Mesenchymal stem cell (in vitro differentiated cells and primary cell): ENCODE data around the gene ZNF846.
"Not testable (repeated sequence)": the region's sequence is repeated elsewhere in the genome, so short reads cannot be mapped to it uniquely, and the experiment has no call there.

Experiments
- DNase-seq: peaks from one replicate; pipeline ENCODE4 v3.0.0-alpha.2; 2013
- H2AFZ ChIP-seq: one replicate; pipeline ENCODE4 v1.6.1; 2013; ENCODE audit warnings: low read depth, mild to moderate bottlenecking, control low read depth, inconsistent platforms, low read length, moderate library complexity
- H2AK5ac ChIP-seq: 2 replicates; pipeline ENCODE4 v1.6.1; 2013; ENCODE audit warnings: low read length, moderate library complexity, mild to moderate bottlenecking, inconsistent platforms; ENCODE audit not compliant: severe bottlenecking
- H2BK120ac ChIP-seq: one replicate; pipeline ENCODE4 v1.6.1; 2013; ENCODE audit warnings: low read depth, mild to moderate bottlenecking, inconsistent platforms, low read length, moderate library complexity
- H2BK12ac ChIP-seq, 2 experiments: one replicate each; pipeline ENCODE4 v1.6.1; 2013; ENCODE audit warnings: inconsistent platforms in 2 of 2, low read length in 2 of 2, mild to moderate bottlenecking in 2 of 2, moderate library complexity in 2 of 2, control low read depth in 1 of 2
- H2BK15ac ChIP-seq: one replicate; pipeline ENCODE4 v1.6.1; 2013; ENCODE audit warnings: mild to moderate bottlenecking, low read depth, inconsistent platforms; ENCODE audit not compliant: poor library complexity, severe bottlenecking
- H2BK5ac ChIP-seq: 2 replicates; pipeline ENCODE4 v1.6.1; 2013; ENCODE audit warnings: low read depth, mild to moderate bottlenecking, low read length, control low read depth, inconsistent platforms; ENCODE audit not compliant: poor library complexity, severe bottlenecking
- H3K14ac ChIP-seq, 2 experiments: one replicate each; pipeline ENCODE4 v1.6.1; 2013; ENCODE audit warnings: inconsistent platforms in 2 of 2, low read length in 2 of 2, control low read depth in 1 of 2, mild to moderate bottlenecking in 1 of 2, moderate library complexity in 1 of 2
- H3K18ac ChIP-seq, 2 experiments: one replicate each; pipeline ENCODE4 v1.6.1; 2013; ENCODE audit warnings: inconsistent platforms in 2 of 2, low read length in 2 of 2, control low read depth in 1 of 2, low read depth in 1 of 2, mild to moderate bottlenecking in 1 of 2
- H3K23ac ChIP-seq, 2 experiments: one replicate each; pipeline ENCODE4 v1.6.1; 2013; ENCODE audit warnings: inconsistent platforms in 2 of 2, low read length in 2 of 2, mild to moderate bottlenecking in 2 of 2, moderate library complexity in 2 of 2, control low read depth in 1 of 2
- H3K27ac ChIP-seq: 2 replicates; pipeline ENCODE4 v1.5.1; 2013; ENCODE audit warnings: mild to moderate bottlenecking, moderate library complexity, low read length, control low read depth, inconsistent platforms; ENCODE audit not compliant: poor library complexity, severe bottlenecking
- H3K27me3 ChIP-seq, 2 experiments: 2 replicates each; pipeline versions ENCODE4 v1.6.1 to v1.7.0; 2013; ENCODE audit warnings: low read length in 2 of 2, mild to moderate bottlenecking in 2 of 2, moderate library complexity in 2 of 2, control low read depth in 1 of 2, inconsistent platforms in 1 of 2; ENCODE audit not compliant: control insufficient read depth in 1 of 2, insufficient read depth in 1 of 2
- H3K36me3 ChIP-seq, 2 experiments: 2 replicates each; pipeline versions ENCODE4 v1.6.1 to v1.7.0; 2013; ENCODE audit warnings: low read length in 2 of 2, control low read depth in 1 of 2, inconsistent platforms in 1 of 2, low read depth in 1 of 2, mild to moderate bottlenecking in 1 of 2; ENCODE audit not compliant: insufficient read depth in 2 of 2, control insufficient read depth in 1 of 2
- H3K4ac ChIP-seq, 2 experiments: one replicate each; pipeline ENCODE4 v1.6.1; 2013; ENCODE audit warnings: inconsistent platforms in 2 of 2, low read length in 2 of 2, mild to moderate bottlenecking in 2 of 2, moderate library complexity in 2 of 2, control low read depth in 1 of 2, low read depth in 1 of 2
- H3K4me1 ChIP-seq: 2 replicates; pipeline ENCODE4 v1.6.1; 2013; ENCODE audit warnings: low read depth, low read length, control low read depth; ENCODE audit not compliant: control insufficient read depth, insufficient read depth
- H3K4me2 ChIP-seq: 2 replicates; pipeline ENCODE4 v1.6.1; 2013; ENCODE audit warnings: low read length, mild to moderate bottlenecking, inconsistent platforms; ENCODE audit not compliant: poor library complexity, severe bottlenecking
- H3K4me3 ChIP-seq, 2 experiments: 2 replicates each; pipeline versions ENCODE4 v1.5.1 to v1.7.0; 2013; ENCODE audit warnings: low read length in 2 of 2, mild to moderate bottlenecking in 2 of 2, control low read depth in 1 of 2, low read depth in 1 of 2; ENCODE audit not compliant: insufficient read depth in 1 of 2
- H3K79me1 ChIP-seq: replicated peaks from 2 replicates; pipeline ENCODE4 v1.6.1; 2013; ENCODE audit warnings: mild to moderate bottlenecking, control low read depth, low read length, inconsistent platforms; ENCODE audit not compliant: poor library complexity, severe bottlenecking
- H3K9ac ChIP-seq: 2 replicates; pipeline ENCODE4 v1.7.0; 2013; ENCODE audit warnings: mild to moderate bottlenecking, low read length, moderate library complexity
- H3K9me3 ChIP-seq: 2 replicates; pipeline ENCODE4 v1.7.0; 2013; ENCODE audit warnings: mild to moderate bottlenecking, low read length; ENCODE audit not compliant: control insufficient read depth
- H4K8ac ChIP-seq: one replicate; pipeline ENCODE4 v1.6.1; 2013; ENCODE audit warnings: inconsistent platforms, mild to moderate bottlenecking, low read length, moderate library complexity
- H4K91ac ChIP-seq: one replicate; pipeline ENCODE4 v1.6.1; 2013; ENCODE audit warnings: mild to moderate bottlenecking, low read length, inconsistent platforms
- WGBS: methylation state at CpG from one replicate; pipeline ENCODE4 v1.1.7; 2013; ENCODE audit warnings: mixed read lengths; 5-methylcytosine and 5-hydroxymethylcytosine counted together

Gene ZNF846

DNA sequence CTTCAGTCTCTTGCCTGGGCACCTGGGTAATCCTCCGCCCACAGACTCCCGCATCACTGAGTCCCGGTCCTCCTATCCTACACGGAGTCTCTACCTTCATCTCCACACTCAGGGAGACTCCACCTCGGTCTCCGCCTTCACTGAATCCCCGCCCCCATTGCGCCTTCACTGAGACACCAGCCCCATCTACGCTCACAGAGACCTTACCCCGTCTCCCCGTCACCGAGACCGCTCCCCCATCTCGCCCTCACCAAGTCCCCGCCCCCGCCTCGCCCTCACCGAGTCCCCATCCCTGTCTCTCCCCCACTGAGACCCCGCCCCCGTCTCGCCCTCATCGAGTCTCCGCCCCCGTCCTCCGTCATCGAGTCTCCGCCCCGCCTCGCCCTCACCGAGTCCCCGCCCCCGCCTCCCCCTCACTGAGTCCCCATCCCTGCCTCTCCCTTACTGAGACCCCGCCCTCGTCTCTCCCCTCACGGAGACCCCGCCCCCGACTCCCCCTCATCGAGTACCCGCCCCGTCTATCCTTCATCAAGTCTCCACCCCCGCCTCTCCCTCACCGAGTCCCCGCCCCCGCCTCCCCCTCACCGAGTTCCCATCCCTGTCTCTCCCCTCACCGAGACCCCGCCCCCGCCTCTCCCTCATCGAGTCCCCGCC, 23.1 kb upstream of the ZNF846 start:
- Histone ChIP-seq H4K91ac (no peak overlapping the region), H3K27ac (peak overlapping the region; percentile 93), H2BK120ac (no peak overlapping the region), H4K8ac (peak overlapping the region; percentile 87), H3K27me3 (no peaks in the 10 kb centered on the region), H2AFZ (peak overlapping the region; percentile 90), H2BK12ac (peak overlapping the region in 1 of 2 experiments; percentile 77), H3K4me2 (peak overlapping the region; percentile 57), H3K4me1 (peaks cover 3% of the 10 kb centered on the region), H3K23ac (no peak overlapping the region), H3K18ac (peak overlapping the region; percentile 88 to 92), H2BK15ac (peak overlapping the region; percentile 87), H3K4me3 (peak overlapping the region; percentile 75 to 79), H3K9ac (peak overlapping the region; percentile 78), H3K14ac (no peak overlapping the region), H3K79me1 (peaks cover 4% of the 10 kb centered on the region), H3K4ac (no peak overlapping the region), H3K36me3 (no peaks in the 10 kb centered on the region), H3K9me3 (no peaks in the 10 kb centered on the region), H2AK5ac (no peak overlapping the region), H2BK5ac (peak overlapping the region; percentile 76)
- WGBS: 6% methylated on average over 33 of the region's 50 CpGs
- DNase-seq: peak; percentile 97

- H3K4me1 ChIP-seq, H2BK12ac ChIP-seq, H3K18ac ChIP-seq, H3K23ac ChIP-seq, H3K9me3 ChIP-seq, H2AK5ac ChIP-seq, H2BK120ac ChIP-seq, H3K4me2 ChIP-seq, H4K91ac ChIP-seq, H4K8ac ChIP-seq, H2AFZ ChIP-seq, H3K79me1 ChIP-seq, H3K4ac ChIP-seq, H2BK15ac ChIP-seq, H3K27me3 ChIP-seq, DNase-seq, H3K36me3 ChIP-seq, H3K27ac ChIP-seq, H3K14ac ChIP-seq, H2BK5ac ChIP-seq: not testable (repeated sequence)
- Histone ChIP-seq H3K4me3 (peak overlapping the region in 1 of 2 experiments; percentile 79), H3K9ac (peak overlapping the region; percentile 78)
- 83% methylated on average over 6 of the region's 6 CpGs for whole genome bisulfite sequencing
These were observed 22.5 kb upstream of the ZNF846 start for GRCh38 chr19:9791073-9791367.

DNA sequence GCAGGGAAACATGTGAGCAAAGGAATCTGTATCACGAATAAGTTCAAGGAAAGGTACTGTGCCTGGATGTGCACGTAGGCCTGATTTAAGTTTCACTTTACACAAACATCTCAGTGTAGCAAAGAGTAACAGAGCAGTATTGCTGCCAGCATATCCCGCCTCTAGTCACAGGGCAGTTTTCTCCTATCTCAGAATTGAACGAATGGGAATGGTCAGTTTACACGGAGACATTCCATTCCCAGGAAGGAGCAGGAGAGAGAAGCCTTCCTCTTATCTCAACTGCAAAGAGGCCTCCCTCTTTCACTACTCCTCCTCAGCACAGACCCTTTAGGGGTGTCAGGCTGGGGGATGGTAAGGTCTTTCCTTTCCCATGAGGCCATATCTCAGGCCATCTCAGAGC, 21.0 kb upstream of the ZNF846 start:
- not testable (repeated sequence) for H3K36me3 ChIP-seq, H3K4me2 ChIP-seq, H2AK5ac ChIP-seq, H3K14ac ChIP-seq, H4K91ac ChIP-seq, H3K27me3 ChIP-seq, H4K8ac ChIP-seq, H3K79me1 ChIP-seq, H2BK15ac ChIP-seq, H3K18ac ChIP-seq, H3K23ac ChIP-seq, H2BK12ac ChIP-seq, H3K27ac ChIP-seq, H3K4me3 ChIP-seq, H2BK120ac ChIP-seq, H3K9me3 ChIP-seq, H3K4ac ChIP-seq, H3K4me1 ChIP-seq, H2BK5ac ChIP-seq, H2AFZ ChIP-seq
- H3K9ac ChIP-seq: peak overlapping the region; percentile 50
- 51% methylated on average over 5 of the region's 5 CpGs for WGBS
- peak; percentile 49 for DNase-seq

GRCh38 chr19:9789066-9789465, 20.5 kb upstream of the ZNF846 start:
- H3K18ac ChIP-seq: no peak overlapping the region
- H3K9me3 ChIP-seq: no peaks in the 10 kb centered on the region
- no peaks in the 10 kb centered on the region for H3K27me3 ChIP-seq
- no peaks in the 10 kb centered on the region for H3K36me3 ChIP-seq
- DNase-seq: no peak
- 81% methylated on average over 9 of the region's 11 CpGs for WGBS
- H3K14ac ChIP-seq: no peak overlapping the region
- H3K79me1 ChIP-seq: peaks cover 4% of the 10 kb centered on the region
- no peak overlapping the region for H2BK12ac ChIP-seq
- H3K4me3 ChIP-seq: no peak overlapping the region
- peak overlapping the region; percentile 50 for H3K9ac ChIP-seq
- H2AFZ ChIP-seq: no peak overlapping the region
- no peak overlapping the region for H3K4me2 ChIP-seq
- H3K4me1 ChIP-seq: peaks cover 7% of the 10 kb centered on the region
- H3K4ac ChIP-seq: peak overlapping the region in 1 of 2 experiments; percentile 24
- no peak overlapping the region for H2BK120ac ChIP-seq
- no peak overlapping the region for H3K27ac ChIP-seq
- peak overlapping the region; percentile 36 for H4K8ac ChIP-seq
- no peak overlapping the region for H2BK15ac ChIP-seq
- H2AK5ac ChIP-seq: no peak overlapping the region
- H2BK5ac ChIP-seq: no peak overlapping the region
- H4K91ac ChIP-seq: no peak overlapping the region
- no peak overlapping the region for H3K23ac ChIP-seq
